Hepatic stellate cell (primary cell): ENCODE results near the gene PSPN.

Experiments used
- DNase-seq: peaks from one replicate; pipeline ENCODE4 v3.0.0; 2011; ENCODE audit warnings: low spot score

The PSPN gene, protein sequence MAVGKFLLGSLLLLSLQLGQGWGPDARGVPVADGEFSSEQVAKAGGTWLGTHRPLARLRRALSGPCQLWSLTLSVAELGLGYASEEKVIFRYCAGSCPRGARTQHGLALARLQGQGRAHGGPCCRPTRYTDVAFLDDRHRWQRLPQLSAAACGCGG

DNA sequence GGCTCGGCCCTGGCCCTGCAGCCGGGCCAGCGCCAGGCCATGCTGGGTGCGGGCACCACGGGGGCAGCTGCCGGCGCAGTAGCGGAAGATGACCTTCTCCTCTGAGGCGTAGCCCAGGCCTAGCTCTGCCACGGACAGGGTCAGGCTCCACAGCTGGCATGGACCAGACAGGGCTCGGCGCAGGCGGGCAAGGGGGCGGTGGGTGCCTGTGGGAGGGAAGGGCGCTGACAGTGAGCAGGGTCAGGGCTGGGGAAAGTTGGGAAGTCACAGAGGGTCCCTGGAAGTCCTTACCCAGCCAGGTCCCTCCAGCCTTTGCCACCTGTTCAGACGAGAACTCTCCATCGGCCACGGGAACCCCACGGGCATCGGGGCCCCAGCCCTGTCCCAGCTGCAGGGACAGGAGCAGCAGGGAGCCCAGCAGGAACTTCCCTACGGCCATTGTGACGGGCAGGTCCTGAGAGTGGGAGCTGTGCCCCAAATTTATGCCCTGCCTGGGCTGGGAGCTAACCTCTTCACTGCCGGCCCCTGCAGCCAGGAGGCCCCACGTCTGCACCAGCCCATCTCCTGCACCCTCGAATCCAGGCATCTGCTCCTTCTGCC is at the start of gene PSPN:
PSPN (minus strand) TSS at position 523 of the 600 bp plus-strand sequence; CDS start at position 439, 84 bp downstream.
- no peak for DNase-seq

DNA sequence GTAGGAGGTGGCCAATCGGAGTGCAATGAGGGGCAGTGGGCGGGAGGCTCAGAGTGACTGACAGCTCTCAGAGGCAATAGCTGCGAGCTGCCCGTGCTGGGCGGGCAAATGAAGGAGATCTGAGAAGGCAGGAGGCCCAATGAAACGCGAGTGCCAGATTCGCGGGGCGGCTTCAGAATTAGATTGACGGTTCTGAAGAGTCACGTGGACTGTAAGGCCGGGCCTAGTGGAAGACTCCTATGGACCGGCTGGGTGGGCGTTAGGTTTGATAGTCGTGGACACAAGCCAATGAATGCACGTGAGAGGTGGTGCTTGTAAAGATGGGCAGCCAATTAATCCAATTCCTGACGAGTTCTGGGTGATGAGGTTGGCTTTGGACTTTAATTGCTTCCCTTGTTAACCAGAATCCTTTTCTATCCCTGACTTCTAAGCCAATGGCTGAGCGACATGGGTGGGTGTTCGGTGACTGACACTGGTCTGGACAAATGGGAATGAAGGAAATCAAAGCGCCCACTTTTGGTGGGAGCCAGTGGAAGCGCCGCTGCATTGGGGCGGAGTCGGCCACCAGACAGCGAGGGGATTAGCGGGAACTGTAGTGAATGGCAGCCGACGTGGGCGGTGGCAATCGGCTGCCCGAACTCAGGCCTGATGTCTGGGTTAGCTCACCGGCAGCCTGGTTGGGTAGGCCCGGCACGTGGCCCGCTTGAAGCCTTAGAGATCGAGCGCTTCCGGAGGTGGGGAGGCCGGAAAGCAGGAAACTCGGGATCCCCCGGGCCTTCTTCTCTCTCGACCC is 49.4 kb upstream of the PSPN start:
- DNase-seq, result peak; percentile 100

DNA sequence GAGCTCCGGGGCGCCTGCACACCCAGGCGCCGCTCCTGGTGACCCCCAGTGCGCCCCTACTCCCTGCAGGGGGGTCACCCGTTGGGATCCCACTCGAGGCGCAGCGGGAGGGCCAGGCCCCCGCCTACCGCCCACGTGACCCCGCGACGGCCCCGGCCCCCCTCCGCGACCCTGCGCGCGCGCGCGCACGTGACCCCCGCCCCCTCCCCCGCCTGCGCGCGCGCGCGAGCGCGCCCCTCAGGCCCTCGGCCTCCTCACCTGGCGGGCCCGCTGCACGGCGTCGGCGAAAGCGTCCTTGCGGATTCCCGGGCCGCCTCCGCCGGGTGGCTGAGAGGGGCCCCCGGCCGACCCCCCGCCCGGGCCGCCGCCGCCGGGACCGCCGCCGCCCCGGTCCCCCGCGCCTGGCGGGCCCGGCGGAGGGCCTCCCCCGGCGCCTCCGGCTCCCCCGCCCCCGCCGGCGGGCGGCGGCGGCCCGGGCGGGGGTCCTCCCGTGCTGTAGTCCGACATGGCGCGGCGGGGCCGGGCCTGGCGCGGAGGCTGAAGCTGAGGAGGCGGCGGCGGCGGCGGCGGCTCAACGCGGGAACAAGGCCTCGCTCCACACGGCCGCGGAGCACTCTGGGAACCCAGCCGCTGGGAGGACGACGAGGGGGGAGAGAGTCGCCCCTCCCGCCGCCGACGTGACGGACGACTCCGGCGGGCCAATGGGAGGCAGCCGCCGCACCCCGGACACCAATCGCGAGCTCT is 48.6 kb upstream of the PSPN start, which contains the start of gene KHSRP:
KHSRP (minus strand) TSS at position 617 of the 744 bp plus-strand sequence; CDS start at position 507, 110 bp downstream.
- DNase-seq, result no peak

GRCh38 chr19:6423499-6424194 is 47.9 kb upstream of the PSPN start:
- DNase-seq, result peak; percentile 85

- no peak for DNase-seq
Measured at GRCh38 chr19:6421075-6422014, 45.6 kb upstream of the PSPN start.

DNA sequence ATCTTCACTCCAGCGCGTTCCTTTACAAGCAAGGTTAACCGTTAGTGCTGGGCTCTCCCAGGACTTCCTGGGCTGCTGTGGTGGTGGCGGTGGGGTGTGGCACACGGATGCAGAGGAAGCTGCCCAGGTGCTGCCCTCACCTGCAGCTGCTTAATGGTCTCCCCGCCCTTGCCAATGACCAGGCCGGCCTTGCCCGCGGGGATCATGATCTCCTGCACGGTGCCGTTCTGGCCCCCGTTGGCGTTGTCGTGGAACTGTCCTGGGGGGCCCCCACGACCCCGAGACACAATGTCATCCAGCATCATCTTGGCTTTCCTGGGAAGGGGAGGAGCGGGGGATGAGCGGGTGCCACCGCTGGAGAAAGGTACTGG is 42.8 kb upstream of the PSPN start:
- DNase-seq, result no peak

GRCh38 chr19:6417713-6418561 is 42.2 kb upstream of the PSPN start:
- peak; percentile 62 for DNase-seq

- DNase-seq, result no peak
Measured at GRCh38 chr19:6416658-6417405, 41.1 kb upstream of the PSPN start.

DNA sequence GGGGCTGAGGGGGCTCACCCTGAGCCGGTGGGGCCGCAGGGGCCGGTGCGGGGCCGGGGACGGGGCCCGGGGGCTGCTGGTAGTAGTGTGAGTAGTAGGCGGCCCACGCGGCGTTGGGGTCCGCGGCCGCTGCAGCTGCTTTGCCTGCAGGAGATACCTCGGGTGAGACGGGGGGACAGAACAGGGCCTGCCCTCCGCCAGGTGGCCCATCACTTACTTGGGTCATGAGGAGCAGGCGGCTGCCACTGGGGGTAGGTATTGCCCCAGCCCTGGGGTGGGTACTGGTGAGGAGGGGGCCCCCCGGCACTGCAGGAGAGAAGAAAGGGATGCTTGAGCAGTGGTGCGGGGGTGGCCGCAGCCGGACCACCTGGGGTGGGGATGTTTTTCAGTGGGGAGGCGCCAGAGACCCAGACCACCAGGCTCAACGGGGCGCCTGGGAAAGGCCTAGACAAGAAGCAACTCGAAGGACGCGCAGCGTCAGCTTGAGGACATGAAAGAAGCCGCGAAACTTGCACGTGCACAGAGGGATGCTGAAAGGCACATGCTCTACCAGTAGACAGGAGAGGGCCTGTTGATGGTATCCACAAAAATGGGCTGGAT is 40.0 kb upstream of the PSPN start:
- no peak for DNase-seq

GRCh38 chr19:6414793-6415590 is 39.3 kb upstream of the PSPN start:
- DNase-seq, result no peak

- DNase-seq, result no peak
Measured at GRCh38 chr19:6413721-6414643, 38.2 kb upstream of the PSPN start.

DNA sequence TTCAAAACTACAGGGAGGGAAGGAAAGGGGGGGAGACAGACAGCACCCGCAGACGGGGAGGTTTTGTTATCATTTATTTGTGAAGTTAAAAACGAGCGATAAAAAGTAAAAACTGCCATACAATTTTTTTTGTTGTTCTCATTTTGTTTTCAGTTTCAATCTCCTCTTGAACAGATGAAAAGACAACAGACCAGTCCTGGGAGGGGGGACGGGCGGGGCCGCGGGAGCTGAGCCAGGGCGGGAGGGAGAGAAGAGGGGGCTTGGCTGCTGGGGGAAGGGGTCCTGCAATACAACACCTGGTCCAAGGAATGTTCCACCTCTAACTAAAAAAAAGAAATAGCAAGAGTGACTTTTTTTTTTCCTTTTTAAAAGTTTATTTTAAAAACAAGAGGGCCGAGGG is 37.6 kb upstream of the PSPN start:
- DNase-seq, result no peak

GRCh38 chr19:6412447-6413091 is 36.8 kb upstream of the PSPN start:
- no peak for DNase-seq

DNA sequence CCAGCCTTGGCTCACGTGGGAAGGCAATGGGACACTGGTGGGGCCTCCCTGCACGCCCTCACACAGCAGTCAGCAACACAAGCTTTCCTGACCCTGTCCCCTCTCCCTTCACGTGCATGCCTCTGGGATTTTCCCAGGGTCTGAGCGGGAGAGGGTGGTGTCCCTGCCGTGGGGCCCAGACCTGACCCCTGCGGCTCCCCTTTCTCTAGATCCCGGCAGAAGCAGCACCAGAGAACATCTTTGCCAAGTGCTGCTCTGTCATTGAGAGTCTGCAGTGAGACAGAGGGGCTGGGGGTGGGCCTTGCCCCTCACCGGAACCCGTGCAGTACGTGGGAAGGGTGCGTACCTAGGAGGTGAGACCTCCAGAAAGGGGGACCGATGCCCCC is 36.3 kb upstream of the PSPN start:
- no peak for DNase-seq

DNA sequence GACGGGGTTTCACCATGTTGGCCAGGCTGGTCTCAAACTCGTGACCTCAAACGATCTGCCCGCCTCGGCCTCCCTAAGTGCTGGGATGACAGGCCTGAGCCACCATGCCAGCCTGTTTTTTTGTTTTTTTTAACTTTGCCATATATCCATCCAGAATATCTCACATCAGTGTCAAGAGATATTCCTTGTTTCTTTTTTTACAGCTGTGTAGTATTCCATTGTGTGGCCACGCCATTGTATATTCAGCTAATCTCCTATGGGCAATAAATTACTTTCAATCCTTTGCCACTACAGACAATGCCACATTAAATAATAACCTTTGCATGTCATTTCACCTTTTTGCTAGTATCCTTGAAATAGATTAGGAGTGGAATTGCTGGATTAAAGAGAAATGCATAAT is 33.6 kb upstream of the PSPN start:
- DNase-seq, result no peak

- DNase-seq, result no peak
Measured at GRCh38 chr19:6406401-6406800, 30.7 kb upstream of the PSPN start.
